Esophagus squamous epithelium (tissue), 5 donors: Measurements from ENCODE around the gene DCUN1D3. TPM values are rescaled to one million over a fixed set of nuclear protein-coding genes. Genes with fewer than 3 reads are reported as not detected.

Experiments used
- DNase-seq: peaks from one replicate; lab custom pipeline; 2025; lab: John Stamatoyannopoulos, UW
- H3K27ac ChIP-seq, 4 donors: fragments of 200-600 bp; sonication (generic); one replicate each; pipeline ENCODE4 v1.5.1; 2016 to 2019; ENCODE audit warnings: mild to moderate bottlenecking in 1 of 4
- H3K27me3 ChIP-seq, 4 donors: fragments of 200-600 bp; sonication (generic); 1 replicate in 3 of 4; 2 replicates in 1 of 4; pipeline versions ENCODE4 v1.5.1 to v1.6.0; 2017 to 2021; ENCODE audit warnings: antibody characterized with exemption in 1 of 4
- H3K36me3 ChIP-seq, 3 donors: fragments of 200-600 bp; sonication (generic); one replicate each; pipeline ENCODE4 v1.5.1; 2016 to 2019
- H3K4me1 ChIP-seq, 3 donors: fragments of 200-600 bp; sonication (generic); one replicate each; pipeline ENCODE4 v1.5.1; 2017 to 2019
- H3K4me3 ChIP-seq, 4 donors: fragments of 200-600 bp; sonication (generic); 1 replicate in 3 of 4; 2 replicates in 1 of 4; pipeline ENCODE4 v1.5.1; 2016 to 2019; ENCODE audit warnings: mild to moderate bottlenecking in 2 of 4, moderate library complexity in 1 of 4
- H3K9me3 ChIP-seq, 3 donors: fragments of 200-600 bp; sonication (generic); one replicate each; pipeline ENCODE4 v1.5.1; 2016 to 2019
- CTCF ChIP-seq, 6 experiments: fragments of 450-650 bp in 4 of 6; fragments of 200-600 bp in 2 of 6; sonication (generic) in 2 of 6; IDR thresholded peaks; one replicate each; pipeline ENCODE4 v1.5.1; 2016 to 2019; ENCODE audit warnings: antibody characterized with exemption in 6 of 6, mild to moderate bottlenecking in 4 of 6, moderate library complexity in 4 of 6
- POLR2A ChIP-seq, 4 donors: fragments of 450-650 bp; IDR thresholded peaks; one replicate each; pipeline ENCODE4 v1.6.1; 2017; ENCODE audit warnings: antibody characterized with exemption in 4 of 4, mild to moderate bottlenecking in 4 of 4, moderate library complexity in 3 of 4
- WGBS, 2 donors: methylation state at CpG; one replicate each; pipeline ENCODE4 v1.1.5; 2018; 5-methylcytosine and 5-hydroxymethylcytosine counted together
- intact Hi-C: fragments of 100-400 bp; cut with DNase I; formaldehyde crosslinking; loops from one replicate; pipeline ENCODE4 v1.15.0; 2022
- total RNA-seq, 4 donors: library from RNA; depleted of rRNA; stranded (reverse); fragments of >200 nt; gene quantifications; one replicate each; pipeline ENCODE4 v1.1.0, GENCODE V29; 2016
- donor health status: DM: yes; HTN: yes; CAD: no.

Gene DCUN1D3
- total RNA-seq, 4 donors from 2014 or later, result 14.5 to 37.2 (median 19.4) TPM

GRCh38 chr16:20871258-20871657 lies 28.9 kb downstream of the DCUN1D3 start:
- H3K36me3 ChIP-seq, result no peaks in the 10 kb centered on the region

GRCh38 chr16:20870122-20870820 lies 29.9 kb downstream of the DCUN1D3 start:
- TF ChIP-seq CTCF (IDR thresholded peaks at IDR 0.05) (no peak), POLR2A (IDR thresholded peaks at IDR 0.05) (no peak)
- 28 to 43% methylated on average over 2 of the region's 2 CpGs for WGBS, 2 donors
- intact Hi-C loops, result no loop called here
- H3K9me3 ChIP-seq, result no peaks in the 10 kb centered on the region
- H3K27ac ChIP-seq, result peak overlapping the region in 3 of 4 donors; percentile 49 to 72 (median 68)
- H3K27me3 ChIP-seq, result no peaks in the 10 kb centered on the region
- peaks cover 39 to 100% (median 79%) of the 10 kb centered on the region in 3 donors for H3K4me1 ChIP-seq
- no peaks in the 10 kb centered on the region for H3K36me3 ChIP-seq
- H3K4me3 ChIP-seq, result no peak overlapping the region
- DNase-seq, result no peak

More at GRCh38 chr16:20871258-20871657, 28.9 kb downstream of the DCUN1D3 start:
- no peak for DNase-seq
- peak overlapping the region in 3 of 4 donors; percentile 49 to 72 (median 68) for H3K27ac ChIP-seq
- WGBS, 2 donors, result 35 to 79% methylated on average over 2 of the region's 2 CpGs
- H3K4me3 ChIP-seq, result no peak overlapping the region
- no peaks in the 10 kb centered on the region for H3K27me3 ChIP-seq
- peaks cover 31 to 96% (median 69%) of the 10 kb centered on the region in 3 donors for H3K4me1 ChIP-seq
- no peaks in the 10 kb centered on the region for H3K9me3 ChIP-seq
- TF ChIP-seq CTCF (IDR thresholded peaks at IDR 0.05) (no peak), POLR2A (IDR thresholded peaks at IDR 0.05) (no peak)
- intact Hi-C loops, result no loop called here

GRCh38 chr16:20868890-20869289 lies 31.3 kb downstream of the DCUN1D3 start:
- Histone ChIP-seq H3K4me3 (no peak overlapping the region), H3K27me3 (no peaks in the 10 kb centered on the region), H3K27ac (peak overlapping the region in 3 of 4 donors; percentile 68 to 88 (median 72)), H3K36me3 (no peaks in the 10 kb centered on the region), H3K4me1 (peaks cover 29 to 95% (median 73%) of the 10 kb centered on the region in 3 donors), H3K9me3 (no peaks in the 10 kb centered on the region)
- DNase-seq, result no peak
- intact Hi-C loops, result no loop called here
- 8 to 10% methylated on average over 2 to 3 of the region's 3 CpGs for WGBS, 2 donors
- no peak for TF ChIP-seq POLR2A (IDR thresholded peaks at IDR 0.05)
- TF ChIP-seq CTCF (IDR thresholded peaks at IDR 0.05), result no peak

GRCh38 chr16:20867585-20867984 lies 32.6 kb downstream of the DCUN1D3 start:
- 19 to 47% methylated on average over 2 of the region's 2 CpGs for WGBS, 2 donors
- Histone ChIP-seq H3K9me3 (no peaks in the 10 kb centered on the region), H3K4me1 (peaks cover 29 to 82% (median 69%) of the 10 kb centered on the region in 3 donors), H3K36me3 (peaks cover 0 to under 1% (median 0%) of the 10 kb centered on the region in 3 donors), H3K27ac (peak overlapping the region; percentile 79 to 89 (median 86)), H3K27me3 (no peaks in the 10 kb centered on the region), H3K4me3 (no peak overlapping the region)
- no peak for DNase-seq
- intact Hi-C loops, result no loop called here
- no peak for TF ChIP-seq POLR2A (IDR thresholded peaks at IDR 0.05)
- TF ChIP-seq CTCF (IDR thresholded peaks at IDR 0.05), result no peak

- no peak for TF ChIP-seq POLR2A (IDR thresholded peaks at IDR 0.05)
- no peak for TF ChIP-seq CTCF (IDR thresholded peaks at IDR 0.05)
- H3K27ac ChIP-seq, result peak overlapping the region; percentile 79 to 89 (median 86)
- no peak overlapping the region for H3K4me3 ChIP-seq
- no peak for DNase-seq
- 48 to 80% methylated on average over 3 of the region's 3 CpGs for WGBS, 2 donors
- intact Hi-C loops, result no loop called here
- no peaks in the 10 kb centered on the region for H3K27me3 ChIP-seq
- H3K9me3 ChIP-seq, result no peaks in the 10 kb centered on the region
- peaks cover 29 to 75% (median 63%) of the 10 kb centered on the region in 3 donors for H3K4me1 ChIP-seq
- H3K36me3 ChIP-seq, result peaks cover 4 to 9% (median 4%) of the 10 kb centered on the region in 3 donors
Measured at GRCh38 chr16:20866801-20867200, 33.4 kb downstream of the DCUN1D3 start.
